Measurements from ENCODE around the gene PRDX2. TPM values are rescaled to one million over a fixed set of nuclear protein-coding genes. Genes with fewer than 3 reads are reported as not detected.
A peak's percentile ranks its signal among the peaks of the same experiment; 100 is the strongest.

PRDX2 gene
- total and polyA plus RNA-seq, 10 of the 15 experiments (the other 5 are each of a cell fraction or from before 2014, with no cell fraction given): 93.0 to 812 (median 344) TPM

GRCh38 chr19:12789904-12790619, 11.5 kb downstream of the PRDX2 start (continued):
- TF ChIP-seq PRDM15 (CRISPR knock-in tag; IDR thresholded peaks at IDR 0.05) (no peak), KAT2A (conservative IDR thresholded peaks at IDR 0.05; ENCODE audit: control insufficient read depth, low read depth, low read length) (no peak), NFIC (IDR thresholded peaks at IDR 0.05; ENCODE audit: low read depth, low read length) (no peak), SPI1 (IDR thresholded peaks at IDR 0.05; ENCODE audit: borderline replicate concordance, insufficient read depth, low read depth, low read length) (peak; percentile 29; the same call in 1 of the 2 replicates), RAD21 (IDR thresholded peaks at IDR 0.05; ENCODE audit: insufficient read depth, low read depth, low read length) (no peak), SMAD5 (IDR thresholded peaks at IDR 0.05; ENCODE audit: low read depth) (no peak), ZNF217 (IDR thresholded peaks at IDR 0.05) (no peak), PAX5 (IDR thresholded peaks at IDR 0.05; ENCODE audit: borderline replicate concordance, low read depth, low read length) (no peak; the same call in 1 of the 2 replicates), SRF (IDR thresholded peaks at IDR 0.05; ENCODE audit: low read depth in 2 of 2, low read length in 2 of 2) (peak; percentile 99 to 100), FOS (IDR thresholded peaks at IDR 0.05; ENCODE audit: borderline replicate concordance, extremely low read depth, insufficient read length) (no peak), CHD1 (IDR thresholded peaks at IDR 0.05; ENCODE audit: low read depth, low read length) (peak; percentile 99), SUPT20H (IDR thresholded peaks at IDR 0.05; ENCODE audit: borderline replicate concordance, control insufficient read depth, low read depth, low read length) (no peak), DPF2 (IDR thresholded peaks at IDR 0.05) (no peak; the same call in 1 of the 2 replicates), RBBP5 (conservative IDR thresholded peaks at IDR 0.05) (no peak), MTA3 (IDR thresholded peaks at IDR 0.05; ENCODE audit: borderline replicate concordance, low read length) (no peak), ZNF207 (IDR thresholded peaks at IDR 0.05; ENCODE audit: borderline replicate concordance) (peak; percentile 96; the same call in 1 of the 2 replicates), MYB (IDR thresholded peaks at IDR 0.05; ENCODE audit: borderline replicate concordance, low read depth, low read length) (no peak), FOXK2 (IDR thresholded peaks at IDR 0.05) (peak; percentile 97), PKNOX1 (IDR thresholded peaks at IDR 0.05) (peak; percentile 52; the same call in 1 of the 2 replicates), WRNIP1 (IDR thresholded peaks at IDR 0.05; ENCODE audit: borderline replicate concordance, low read depth, low read length) (peak; percentile 60; the same call in 1 of the 2 replicates), RELB (IDR thresholded peaks at IDR 0.05; ENCODE audit: low read depth) (peak; percentile 87), YY1 (IDR thresholded peaks at IDR 0.05; ENCODE audit: low read depth, low read length) (peak; percentile 69), JUNB (IDR thresholded peaks at IDR 0.05) (no peak), HDAC2 (IDR thresholded peaks at IDR 0.05) (no peak)

Measured in GM12878 (cell line).